NCI-H1694 (cell line): ENCODE results near the gene HVCN1.
"Not testable (repeated sequence)": the region's sequence is repeated elsewhere in the genome, so short reads cannot be mapped to it uniquely, and the experiment has no call there.

Experiments
- DNase-seq: peaks from one replicate; lab custom pipeline; 2025; lab: John Stamatoyannopoulos, UW

HVCN1 gene

DNA sequence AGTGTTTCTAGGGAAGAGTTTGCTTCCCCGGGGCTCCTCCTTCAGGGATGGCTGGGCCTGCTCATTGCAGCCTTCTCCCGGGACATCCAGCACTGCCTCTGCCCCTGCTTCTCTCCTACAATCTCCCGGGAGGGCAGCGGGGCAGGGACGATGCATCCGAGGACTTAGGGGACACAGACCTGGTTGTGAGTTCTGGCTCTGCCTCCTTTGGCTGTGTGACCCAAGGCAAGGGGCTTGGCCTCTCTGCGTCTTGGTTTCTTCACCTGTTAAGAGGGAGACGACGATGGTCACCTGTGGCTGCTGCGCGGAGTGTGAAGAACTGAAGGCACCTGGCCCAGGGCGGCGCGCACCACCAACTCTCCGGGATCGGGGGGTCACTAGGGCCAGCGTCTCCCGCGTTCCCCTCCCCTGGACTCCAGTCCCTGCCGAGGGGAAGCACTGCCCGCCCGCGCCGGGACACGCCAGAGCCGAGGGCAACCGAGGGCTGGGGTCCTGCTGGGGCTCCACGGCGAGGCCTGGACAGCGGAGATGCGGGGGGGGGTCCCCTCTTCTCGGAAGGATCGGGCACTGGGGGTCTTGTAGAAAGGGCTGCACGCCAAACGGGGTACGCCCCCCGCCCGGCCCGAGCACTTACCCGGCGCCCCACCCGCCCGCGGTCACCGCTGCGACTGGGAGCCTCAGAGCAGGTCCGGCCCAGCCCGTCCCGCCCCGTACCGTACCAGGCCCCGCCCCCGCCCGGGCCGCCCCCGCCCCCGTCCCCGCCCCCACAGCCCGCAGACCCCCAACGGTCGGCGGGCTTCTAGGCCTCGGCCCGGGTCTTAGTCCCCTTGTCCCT lies at the start of gene HVCN1:
TSS of gene HVCN1 (minus strand) at position 670 of the 835 bp plus-strand sequence. CDS start 5,870 bp downstream, outside the sequence.
- DNase-seq, result no peak

- no peak for DNase-seq
Observed at GRCh38 chr12:110737532-110737931, 48.6 kb upstream of the HVCN1 start.

- DNase-seq, result not testable (repeated sequence)
Observed at GRCh38 chr12:110737016-110737415, 48.1 kb upstream of the HVCN1 start.

GRCh38 chr12:110733900-110734299 lies 45.0 kb upstream of the HVCN1 start:
- DNase-seq, result no peak

GRCh38 chr12:110733089-110733715 lies 44.3 kb upstream of the HVCN1 start:
- no peak for DNase-seq

DNA sequence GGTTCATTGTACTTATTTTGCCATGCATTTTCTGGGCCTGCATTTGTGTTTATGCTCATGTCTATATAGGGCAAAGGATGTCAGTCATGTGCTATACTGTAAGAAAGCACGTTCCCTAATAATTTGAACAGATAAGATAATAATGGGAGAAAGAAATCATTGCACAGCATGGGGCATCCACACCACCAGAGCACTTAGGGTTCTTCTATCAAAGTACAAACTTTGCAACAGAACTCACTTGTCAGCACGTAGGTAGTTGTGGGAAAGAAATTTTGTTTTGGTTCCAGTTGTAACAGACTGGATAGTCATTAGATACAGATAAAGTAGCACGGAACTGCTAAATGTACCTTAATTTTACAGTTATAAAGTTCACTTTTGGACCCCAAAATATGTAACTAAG lies 43.7 kb upstream of the HVCN1 start:
- no peak for DNase-seq

DNA sequence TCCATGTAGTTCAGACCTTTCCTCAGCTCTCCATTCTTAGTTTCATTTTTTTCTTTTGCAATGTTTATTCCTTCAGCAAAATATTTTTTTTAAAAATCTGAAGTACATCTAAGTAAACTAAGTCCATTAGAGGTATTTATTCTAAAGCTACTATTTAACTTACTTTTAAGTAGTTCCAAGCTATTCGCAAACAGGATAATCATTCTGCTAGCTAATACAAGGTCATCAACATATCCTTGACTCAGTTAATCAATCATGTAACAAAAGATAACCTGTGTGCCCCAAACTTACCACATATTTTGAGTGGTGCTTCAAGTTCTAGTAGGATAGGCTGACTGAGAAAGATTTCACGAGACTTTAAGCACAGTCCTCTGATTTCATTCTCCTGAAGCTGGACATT lies 42.6 kb upstream of the HVCN1 start:
- no peak for DNase-seq

DNA sequence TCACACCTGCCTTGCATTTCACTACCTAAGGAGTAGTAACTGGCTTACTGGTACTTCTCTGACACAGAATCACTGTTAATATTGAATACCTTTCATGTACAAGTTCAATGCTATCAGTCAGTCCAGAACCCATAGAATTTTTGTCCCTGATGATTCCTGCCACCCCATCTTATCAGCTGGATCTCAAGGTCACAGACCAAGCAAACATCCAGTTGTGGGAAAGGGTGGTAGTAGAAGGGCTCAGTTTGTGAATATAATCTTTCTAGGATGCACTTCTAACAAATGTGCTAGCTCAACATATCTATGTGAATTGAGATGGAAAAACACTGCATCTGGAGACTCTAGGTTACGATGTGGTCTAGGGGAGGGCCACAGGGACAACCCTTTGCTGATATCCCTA lies 39.7 kb upstream of the HVCN1 start:
- DNase-seq, result no peak

GRCh38 chr12:110726708-110727369 lies 37.9 kb upstream of the HVCN1 start:
- no peak for DNase-seq

- DNase-seq, result no peak
Observed at GRCh38 chr12:110726028-110726427, 37.1 kb upstream of the HVCN1 start.

GRCh38 chr12:110725267-110725666 lies 36.4 kb upstream of the HVCN1 start:
- no peak for DNase-seq

DNA sequence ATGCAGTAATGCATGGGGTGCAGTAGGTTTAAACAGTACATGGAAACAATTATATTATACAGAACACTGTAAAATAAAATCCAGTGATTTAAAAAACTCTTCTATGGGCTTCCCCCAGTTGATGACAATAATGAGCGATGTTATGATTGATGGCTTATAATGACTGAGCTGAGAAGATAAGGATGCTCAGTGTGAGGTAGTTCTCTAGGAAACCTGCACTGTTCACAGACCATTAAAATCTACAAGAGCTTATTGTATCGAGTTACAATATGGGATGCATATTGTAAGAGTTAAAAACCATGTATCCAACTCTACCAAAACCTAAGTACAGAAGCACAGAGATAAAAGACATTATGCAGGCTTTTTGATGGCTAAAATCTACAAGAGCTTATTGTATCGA lies 34.0 kb upstream of the HVCN1 start:
- DNase-seq, result not testable (repeated sequence)

- no peak for DNase-seq
Observed at GRCh38 chr12:110721570-110721969, 32.7 kb upstream of the HVCN1 start.

DNA sequence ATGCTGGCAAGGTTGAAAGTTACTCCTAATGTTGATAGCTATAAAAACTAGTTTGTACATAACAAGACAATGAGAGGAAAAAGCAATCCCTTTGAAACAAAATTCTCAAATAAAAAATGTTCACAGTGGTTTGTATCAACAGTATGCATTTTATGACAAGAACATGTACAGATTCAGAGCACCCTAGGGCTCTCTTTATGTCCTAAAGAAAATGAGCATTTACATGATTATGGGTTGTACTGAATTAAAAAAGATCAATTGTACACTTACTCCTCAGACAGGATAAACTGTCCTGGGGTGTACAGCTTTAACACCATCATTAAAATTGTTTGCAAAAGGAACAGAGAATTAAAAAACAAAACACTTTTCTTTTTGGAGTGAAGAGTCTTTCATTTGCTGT lies 31.6 kb upstream of the HVCN1 start:
- DNase-seq, result no peak

DNA sequence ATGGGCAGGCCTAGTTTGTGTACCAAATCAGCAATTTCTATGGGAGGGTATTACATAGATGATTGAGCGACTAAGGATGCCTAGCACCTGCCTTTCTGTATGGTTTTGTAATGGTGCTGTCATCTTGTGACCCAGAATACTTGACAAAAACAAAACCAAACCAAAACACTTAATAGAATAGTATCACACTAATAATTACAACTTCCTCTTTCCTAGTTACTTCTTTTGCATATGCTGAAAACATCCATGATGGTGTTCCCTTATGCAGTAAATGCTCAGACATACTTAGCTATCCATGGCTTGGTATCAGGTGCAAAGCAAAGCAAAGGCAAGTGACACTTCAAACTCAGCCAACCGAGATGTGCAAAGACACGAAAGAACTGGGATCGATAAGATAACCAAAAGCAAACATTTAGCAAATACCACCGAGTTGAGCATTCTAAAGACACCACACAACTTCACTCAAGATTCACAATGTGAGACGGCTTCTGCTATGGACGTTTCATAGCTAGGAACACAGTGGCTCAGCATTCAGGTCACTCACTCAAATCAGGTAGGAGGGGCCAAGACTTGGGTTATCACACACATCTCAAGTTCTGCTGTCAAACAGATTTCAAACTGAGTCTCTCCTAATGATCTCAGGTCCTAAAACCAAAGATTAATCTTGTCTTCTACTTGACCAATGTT lies 29.4 kb upstream of the HVCN1 start:
- DNase-seq, result no peak

DNA sequence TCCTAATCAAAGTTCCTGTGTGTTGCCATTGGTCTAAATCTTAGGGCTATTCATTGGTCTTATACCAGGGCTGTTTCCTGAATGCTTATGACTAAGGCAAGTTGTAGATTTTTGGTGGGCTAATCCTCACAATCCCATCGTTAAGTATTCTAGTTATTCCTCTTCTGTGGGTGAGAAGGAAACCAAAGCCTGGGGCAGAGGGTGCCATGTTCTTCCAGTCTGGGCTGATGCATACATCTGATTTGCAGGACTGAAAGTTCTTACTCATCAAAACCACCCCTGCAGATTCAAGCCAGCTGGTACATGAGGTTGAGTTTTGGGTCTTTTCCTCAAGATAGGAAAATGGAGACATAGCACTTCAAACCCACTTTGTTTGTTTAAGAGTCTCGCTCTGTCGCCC lies 28.1 kb upstream of the HVCN1 start:
- no peak for DNase-seq

GRCh38 chr12:110708917-110709316 lies 20.0 kb upstream of the HVCN1 start:
- DNase-seq, result no peak

GRCh38 chr12:110705309-110705708 lies 16.4 kb upstream of the HVCN1 start:
- no peak for DNase-seq

DNA sequence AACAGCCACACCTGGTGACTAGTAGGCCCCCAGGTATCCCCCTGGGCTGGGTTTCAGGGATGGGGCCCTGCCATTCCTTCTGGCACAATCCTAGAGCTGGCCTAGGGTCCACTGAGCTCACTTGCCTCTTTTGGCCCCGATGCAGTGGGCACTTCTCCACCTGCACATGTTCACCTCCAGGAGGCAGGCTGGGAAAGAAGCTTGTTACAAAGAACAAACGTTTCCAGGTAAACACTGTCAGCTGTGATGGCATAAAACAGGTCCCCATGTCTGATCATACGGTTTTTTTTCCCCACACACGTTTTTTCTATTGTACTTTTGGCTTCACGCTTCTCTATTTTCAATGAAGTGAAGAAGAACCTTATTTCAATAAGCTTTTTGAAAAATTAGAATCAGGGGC lies 15.8 kb upstream of the HVCN1 start:
- no peak for DNase-seq

- DNase-seq, result no peak
Observed at GRCh38 chr12:110704231-110704630, 15.3 kb upstream of the HVCN1 start.

DNA sequence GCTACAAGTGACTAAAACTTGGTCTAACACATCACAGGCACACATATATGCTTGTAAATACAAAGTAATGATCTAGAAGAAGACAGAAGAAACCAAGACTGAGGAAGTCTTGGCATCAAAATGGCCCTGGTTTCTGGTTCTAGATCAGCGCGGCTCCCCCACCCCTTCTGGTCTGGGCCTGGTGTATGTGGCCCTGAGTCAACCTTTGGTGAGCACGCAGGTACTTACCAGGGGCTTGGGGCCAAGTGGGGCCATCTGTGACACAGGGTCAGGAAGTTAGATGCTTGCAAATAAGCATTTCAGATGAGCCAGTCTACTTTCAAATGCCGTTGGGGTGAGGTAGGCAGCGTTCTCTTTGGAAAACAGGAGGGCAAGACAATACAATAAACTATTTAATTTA lies 13.2 kb upstream of the HVCN1 start:
- no peak for DNase-seq
